Measurements from ENCODE around the gene GNRH2. TPM values are rescaled to one million over a fixed set of nuclear protein-coding genes. Genes with fewer than 3 reads are reported as not detected.
A peak's percentile ranks its signal among the peaks of the same experiment; 100 is the strongest.

GNRH2 gene
- total RNA-seq, 1 donor from 2014 or later = 0.75 TPM

- Mint-ChIP-seq H3K4me3 (peak overlapping the region; percentile 78), H3K9me3 (no peaks in the 10 kb centered on the region), H3K36me3 (ENCODE audit: low read depth) (no peaks in the 10 kb centered on the region), H3K27ac (no peak overlapping the region), H3K27me3 (peaks cover 57% of the 10 kb centered on the region), H3K4me1 (peaks cover 17% of the 10 kb centered on the region)
- intact Hi-C loops (cut with micrococcal nuclease) = no loop called here
- CTCF ChIA-PET = no interaction called here
- no peak for TF ChIP-seq CTCF (IDR thresholded peaks at IDR 0.05)
- ATAC-seq (ENCODE audit: low read depth) = peak; percentile 45
- POLR2A ChIA-PET = no interaction called here
- no peak for DNase-seq
Observed at GRCh38 chr20:3082306-3082951, 39.0 kb downstream of the GNRH2 start.

GRCh38 chr20:3082955-3083952 lies 39.8 kb downstream of the GNRH2 start:
- no peak overlapping the region for H3K27ac Mint-ChIP-seq
- ChIA-PET CTCF (no interaction called here), POLR2A (interaction anchor here (0.6 to 1.1 kb wide), 2 partner anchors 9 to 63 kb away, joined by 4 read pairs; no protein-coding TSS in a partner anchor)
- peaks cover 17% of the 10 kb centered on the region for H3K4me1 Mint-ChIP-seq
- H3K27me3 Mint-ChIP-seq = peaks cover 50% of the 10 kb centered on the region
- no peaks in the 10 kb centered on the region for H3K9me3 Mint-ChIP-seq
- ATAC-seq (ENCODE audit: low read depth) (peak; percentile 10), DNase-seq (no peak)
- intact Hi-C loops (cut with micrococcal nuclease) = no loop called here
- TF ChIP-seq CTCF (IDR thresholded peaks at IDR 0.05) = no peak
- peak overlapping the region; percentile 63 for H3K4me3 Mint-ChIP-seq
- no peaks in the 10 kb centered on the region for H3K36me3 Mint-ChIP-seq (ENCODE audit: low read depth)

GRCh38 chr20:3084283-3084985 lies 41.0 kb downstream of the GNRH2 start, which contains the start of gene AVP:
Gene AVP (minus strand): TSS chr20:3084724. CDS start chr20:3084674, 50 bp downstream.
- no peak for TF ChIP-seq CTCF (IDR thresholded peaks at IDR 0.05)
- H3K9me3 Mint-ChIP-seq = no peaks in the 10 kb centered on the region
- H3K4me1 Mint-ChIP-seq = peaks cover 17% of the 10 kb centered on the region
- intact Hi-C loops (cut with micrococcal nuclease) = no loop called here
- no peak for ATAC-seq (ENCODE audit: low read depth)
- H3K36me3 Mint-ChIP-seq (ENCODE audit: low read depth) = no peaks in the 10 kb centered on the region
- no peak for DNase-seq
- ChIA-PET CTCF (no interaction called here), POLR2A (interaction anchor here (0.6 to 1.1 kb wide), 2 partner anchors 8 to 62 kb away, joined by 4 read pairs; no protein-coding TSS in a partner anchor)
- H3K27me3 Mint-ChIP-seq = peaks cover 49% of the 10 kb centered on the region
- H3K4me3 Mint-ChIP-seq = peak within 1 kb of the TSS; percentile 63
- no peak within 1 kb of the TSS for H3K27ac Mint-ChIP-seq

GRCh38 chr20:3084986-3085360 lies 41.6 kb downstream of the GNRH2 start:
- H3K4me3 Mint-ChIP-seq = no peak overlapping the region
- DNase-seq = no peak
- no peaks in the 10 kb centered on the region for H3K9me3 Mint-ChIP-seq
- H3K27ac Mint-ChIP-seq = no peak overlapping the region
- no peak for ATAC-seq (ENCODE audit: low read depth)
- no peak for TF ChIP-seq CTCF (IDR thresholded peaks at IDR 0.05)
- ChIA-PET CTCF (no interaction called here), POLR2A (no interaction called here)
- peaks cover 17% of the 10 kb centered on the region for H3K4me1 Mint-ChIP-seq
- peaks cover 50% of the 10 kb centered on the region for H3K27me3 Mint-ChIP-seq
- H3K36me3 Mint-ChIP-seq (ENCODE audit: low read depth) = no peaks in the 10 kb centered on the region
- intact Hi-C loops (cut with micrococcal nuclease) = no loop called here

All from activated B cell treated with CpG ODN at 0.5 μM for 24 hours (primary cell).